SW 1271 (cell line): ENCODE data around the gene BMERB1.
"Not testable (repeated sequence)": the region's sequence is repeated elsewhere in the genome, so short reads cannot be mapped to it uniquely, and the experiment has no call there.

Experiments
- DNase-seq, 2 experiments: peaks; one replicate each; lab custom pipeline; 2025; lab: John Stamatoyannopoulos, UW

The BMERB1 gene

DNA sequence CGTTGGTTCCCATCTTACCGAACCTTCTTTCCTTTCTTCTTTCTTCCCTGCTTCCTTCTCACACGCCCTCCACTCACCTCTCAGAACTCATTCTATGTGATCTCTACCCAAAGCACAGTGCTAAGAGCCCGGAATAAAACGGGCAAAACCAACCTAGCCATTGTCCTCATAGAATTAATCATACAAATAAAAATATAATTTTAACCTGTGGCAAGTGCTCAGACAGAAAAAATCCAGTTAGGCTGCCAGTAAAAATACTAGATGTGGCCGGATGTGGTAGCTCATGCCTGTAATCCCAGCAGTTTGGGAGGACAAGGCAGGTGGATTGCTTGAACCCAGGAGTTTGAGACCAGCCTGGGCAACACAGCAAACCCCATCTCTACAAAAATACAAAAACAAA lies 27.0 kb downstream of the BMERB1 start:
- no peak for DNase-seq

DNA sequence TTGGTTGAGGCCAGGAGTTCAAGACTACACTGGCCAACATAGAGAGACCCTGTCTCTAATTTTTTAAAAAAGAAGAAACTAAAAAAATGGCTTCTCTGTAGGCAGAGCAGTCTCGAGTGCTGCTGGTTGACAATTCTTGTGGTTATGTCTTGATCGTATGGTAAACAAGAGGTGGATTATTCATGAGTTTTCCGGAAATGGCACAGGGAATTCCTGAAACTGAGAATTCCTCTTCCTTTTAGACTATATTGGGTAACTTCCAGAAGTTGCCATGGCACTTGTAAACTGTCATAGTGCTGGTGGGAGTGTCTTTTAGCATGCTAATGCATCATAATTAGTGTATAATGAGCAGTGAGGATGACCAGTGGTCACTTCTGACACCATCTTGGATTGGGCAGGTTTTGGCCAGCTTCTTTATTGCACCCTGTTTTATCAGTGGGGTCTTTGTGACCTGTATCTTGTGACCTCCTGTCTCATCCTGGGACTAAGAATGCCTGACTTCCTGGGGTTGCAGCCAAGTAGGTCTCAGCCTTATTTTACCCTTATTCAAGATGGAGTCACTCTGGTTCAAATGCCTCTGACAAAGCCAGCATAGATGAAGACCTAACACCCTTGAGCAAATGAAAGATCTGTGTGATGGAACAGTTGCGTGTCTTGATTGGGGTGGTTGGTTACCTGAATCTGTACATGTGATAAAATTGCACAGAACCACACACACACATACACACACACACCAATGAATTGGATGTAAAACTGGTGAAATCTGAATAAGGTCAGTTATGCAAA lies 30.2 kb downstream of the BMERB1 start:
- no peak for DNase-seq

DNA sequence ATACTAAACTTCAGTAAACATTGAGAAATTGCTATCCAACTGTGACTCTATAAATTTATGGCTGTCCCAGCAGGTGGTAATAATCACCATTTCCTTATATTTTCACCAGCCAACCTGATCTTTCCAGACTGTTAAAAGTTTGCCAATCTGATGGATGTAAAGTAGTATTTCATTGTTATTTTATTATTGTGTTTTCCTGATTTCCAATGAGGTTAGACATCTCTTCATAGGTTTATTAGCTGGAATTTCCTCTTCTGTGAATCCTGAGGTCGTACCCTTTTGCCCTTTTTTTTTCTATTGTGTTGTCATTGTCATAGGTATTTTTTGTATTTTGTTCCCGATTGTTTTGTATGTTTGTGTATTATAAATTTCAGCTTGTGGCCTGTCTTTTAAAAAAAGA lies 31.7 kb downstream of the BMERB1 start:
- DNase-seq = no peak

DNA sequence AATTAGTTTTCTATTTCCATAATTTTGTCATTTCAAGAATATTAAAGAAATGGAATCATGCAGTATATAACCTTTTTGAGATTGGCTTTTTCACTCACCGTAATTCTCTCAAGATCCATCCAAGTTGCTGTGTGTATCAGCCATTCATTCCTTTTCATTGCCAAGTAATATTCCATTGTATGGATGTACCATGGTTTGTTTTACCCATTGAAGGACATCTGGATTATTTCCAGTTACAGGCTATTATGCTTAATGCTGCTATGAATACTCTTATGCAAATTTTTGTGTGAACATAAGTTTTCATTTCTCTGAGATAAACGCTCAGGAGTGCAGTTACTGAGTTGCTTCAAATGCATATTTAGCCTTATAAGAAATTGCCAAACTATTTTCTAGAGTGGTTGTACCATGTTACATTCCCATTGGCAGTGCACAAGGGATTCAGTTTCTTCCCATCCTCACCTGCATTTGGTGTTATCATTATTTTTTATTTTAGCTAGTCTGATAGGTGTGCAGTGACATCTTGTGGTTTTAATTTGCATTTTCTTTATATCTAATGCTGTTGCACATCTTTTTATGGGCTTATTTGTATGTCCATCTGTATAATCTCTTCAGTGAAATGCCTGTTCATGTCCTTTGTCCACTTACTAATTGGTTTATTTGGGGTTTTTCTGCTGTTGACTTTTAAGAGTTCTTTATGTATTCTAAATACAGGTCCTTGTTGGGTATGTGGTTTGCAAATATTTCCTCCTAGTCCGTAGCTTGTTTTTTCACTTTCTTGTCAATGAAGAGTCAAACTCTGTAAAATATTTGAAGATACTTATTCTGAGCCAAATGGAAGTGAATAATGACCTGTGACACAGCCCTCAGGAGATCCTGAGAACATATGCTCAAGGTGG lies 32.7 kb downstream of the BMERB1 start:
- DNase-seq = peak in 1 of 2 experiments; percentile 24

DNA sequence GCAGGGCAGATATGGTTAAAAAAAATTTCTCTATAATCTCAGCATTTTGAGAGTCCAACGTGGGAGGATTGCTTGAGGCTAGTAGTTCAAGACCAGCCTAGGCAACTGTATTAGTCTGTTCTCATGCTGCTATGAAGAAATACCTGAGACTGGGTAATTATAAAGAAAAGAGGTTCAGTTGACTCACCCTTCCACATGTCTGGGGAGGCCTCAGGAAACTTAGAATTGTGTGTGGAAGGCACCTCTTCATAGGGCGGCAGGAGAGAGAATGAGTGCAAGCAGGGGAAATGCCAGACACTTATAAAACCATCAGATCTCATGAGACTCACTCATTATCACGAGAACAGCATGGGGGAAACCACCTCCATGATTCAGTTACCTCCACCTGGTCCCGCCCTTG lies 42.6 kb downstream of the BMERB1 start:
- DNase-seq = not testable (repeated sequence)

DNA sequence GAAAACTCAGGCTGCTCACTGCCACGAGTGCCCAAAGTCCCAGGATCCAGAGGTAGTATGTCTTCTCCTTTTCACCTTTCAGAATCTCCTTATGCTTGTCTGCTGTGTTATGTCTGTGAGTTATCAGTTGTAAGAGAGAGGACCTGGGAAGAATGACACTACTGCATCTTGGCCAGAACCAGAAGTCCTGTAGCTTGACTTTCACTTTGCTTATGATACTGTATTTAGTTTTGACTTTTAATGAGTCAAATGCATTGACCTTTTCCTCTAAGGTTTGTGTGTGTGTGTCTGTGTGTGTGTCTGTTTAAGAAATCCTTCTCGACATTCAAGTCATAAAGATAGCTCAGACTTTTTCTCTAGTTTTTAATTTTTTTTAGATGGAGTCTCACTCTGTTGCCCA lies 43.4 kb downstream of the BMERB1 start:
- no peak for DNase-seq

DNA sequence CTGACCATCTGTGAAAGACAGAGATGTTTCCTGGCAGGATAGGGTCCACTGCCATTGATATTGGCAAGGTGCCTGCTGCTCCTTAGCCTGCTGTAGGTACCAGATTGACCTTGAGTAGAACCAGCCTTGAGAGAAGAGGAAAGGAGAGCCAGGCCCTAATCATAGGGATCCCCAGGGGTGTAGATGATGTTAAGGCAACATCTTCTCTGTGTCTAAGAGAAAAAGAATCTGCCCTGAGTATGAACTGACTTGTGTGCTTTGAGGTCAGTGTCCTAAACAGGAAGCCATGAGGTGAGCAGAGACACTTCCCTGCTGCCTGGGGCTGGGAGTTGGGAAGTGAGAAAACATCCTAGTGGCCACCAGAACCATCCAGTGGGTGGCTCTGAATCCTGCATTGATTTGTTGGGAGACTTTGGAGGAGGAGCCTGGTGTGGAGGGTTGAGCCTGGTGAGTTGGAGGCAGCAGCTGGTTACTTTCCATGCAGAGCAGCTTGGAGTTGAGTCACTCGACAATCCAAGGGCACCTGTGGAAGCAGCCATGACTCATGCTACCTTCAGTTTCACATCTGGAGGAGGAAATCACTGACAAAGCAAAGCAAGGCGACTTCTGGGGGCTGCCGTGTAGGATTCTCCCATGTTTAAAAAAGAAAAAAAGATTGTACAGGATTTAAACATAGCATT lies 47.8 kb downstream of the BMERB1 start:
- DNase-seq = peak; percentile 91 to 97

DNA sequence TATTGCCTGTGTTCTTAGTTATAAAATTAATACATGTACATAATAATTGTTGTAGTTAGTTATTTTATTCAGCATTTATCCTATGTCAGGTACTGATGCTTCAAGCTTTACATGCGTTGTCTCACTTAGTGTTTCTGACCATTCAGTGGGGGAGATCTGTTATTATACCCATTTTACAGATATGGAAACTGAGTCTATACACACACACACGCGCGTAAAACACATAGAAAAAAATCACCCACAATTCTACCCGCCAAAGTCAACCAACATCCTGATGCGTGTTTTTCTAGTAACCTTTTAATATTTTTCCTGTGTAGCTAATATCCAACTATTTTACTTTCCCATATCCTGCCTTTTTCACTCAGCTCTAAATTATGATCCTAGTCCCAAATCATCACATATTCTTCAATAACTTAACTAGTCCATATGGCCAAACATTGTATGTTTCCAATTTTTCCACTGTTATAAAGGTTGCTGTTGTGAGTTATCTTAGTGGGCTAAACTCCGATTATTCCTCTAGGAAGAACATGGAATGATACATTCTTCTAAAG lies 48.4 kb downstream of the BMERB1 start:
- no peak for DNase-seq

DNA sequence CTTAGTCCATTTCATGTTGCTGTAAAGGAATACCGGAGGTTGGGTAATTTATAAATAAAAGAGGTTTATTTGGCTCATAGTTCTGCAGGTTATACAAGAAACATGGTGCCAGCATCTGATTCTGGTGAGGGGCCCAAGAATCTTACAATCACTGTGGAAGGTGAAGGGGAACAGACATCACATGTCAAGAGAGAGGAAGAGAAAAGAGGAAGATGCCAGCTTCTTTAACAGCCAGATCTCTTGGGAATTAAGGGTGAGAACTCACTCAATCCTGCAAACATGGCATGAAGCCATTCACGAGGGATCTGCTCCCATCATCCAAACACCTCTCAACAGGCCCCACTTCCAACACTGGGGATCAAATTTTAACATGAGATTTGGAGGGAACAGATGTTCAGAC lies 49.5 kb downstream of the BMERB1 start:
- DNase-seq = no peak

DNA sequence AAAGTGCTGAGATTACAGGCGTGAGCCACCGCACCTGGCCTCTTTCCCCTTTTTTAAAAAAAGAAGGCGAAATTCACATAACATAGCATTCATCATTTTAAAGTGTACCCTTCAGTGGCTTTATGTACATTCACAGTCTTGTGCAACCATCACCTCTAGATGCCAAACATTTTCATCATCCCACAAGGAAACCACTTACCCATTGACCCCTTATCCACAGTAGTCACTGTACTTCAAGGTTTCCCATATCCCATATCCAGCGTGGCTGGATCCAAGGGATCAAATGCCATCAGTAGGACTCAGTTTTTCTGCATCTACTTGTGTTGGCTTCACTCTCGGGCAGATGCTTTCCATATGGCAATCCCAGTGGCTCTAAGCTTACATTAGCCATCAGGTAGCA lies 50.3 kb downstream of the BMERB1 start:
- DNase-seq = no peak

DNA sequence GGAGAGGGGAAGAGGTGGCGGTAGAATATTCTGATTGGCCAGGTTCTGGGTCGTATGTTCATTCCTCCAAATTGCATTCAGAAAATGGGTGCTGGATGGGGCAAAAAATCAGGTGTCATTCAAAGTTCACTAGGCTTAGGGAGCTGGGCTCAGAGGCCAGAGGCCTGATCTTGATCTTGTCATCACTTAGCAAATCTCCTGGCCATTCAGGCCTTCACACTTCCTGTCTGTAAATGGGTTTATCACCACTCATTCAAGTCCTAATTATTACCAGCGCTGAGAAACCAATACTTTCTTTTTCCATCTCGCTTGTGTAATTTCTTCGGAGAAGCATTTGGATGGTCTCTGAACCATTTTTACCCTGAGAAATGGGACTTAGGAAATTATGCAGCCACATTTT lies 50.8 kb downstream of the BMERB1 start:
- DNase-seq = no peak

DNA sequence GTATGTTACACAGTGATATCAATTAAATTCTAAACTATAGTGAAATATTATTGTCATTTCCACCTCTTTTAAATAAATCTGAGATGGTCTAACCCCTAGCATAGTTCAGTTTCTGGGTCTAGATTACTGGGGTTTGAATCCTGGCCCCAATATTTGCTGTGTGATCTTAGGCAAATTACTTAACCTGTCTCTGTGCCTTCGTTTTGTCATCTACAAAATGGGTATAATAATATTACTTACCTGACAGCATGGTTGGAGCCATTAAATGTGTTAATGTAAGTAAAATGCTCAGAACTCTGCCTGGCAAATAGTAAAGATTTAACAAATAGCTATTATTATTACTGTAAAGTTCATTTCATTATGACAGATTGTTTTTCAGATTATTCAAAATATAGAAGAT lies 52.3 kb downstream of the BMERB1 start:
- no peak for DNase-seq

DNA sequence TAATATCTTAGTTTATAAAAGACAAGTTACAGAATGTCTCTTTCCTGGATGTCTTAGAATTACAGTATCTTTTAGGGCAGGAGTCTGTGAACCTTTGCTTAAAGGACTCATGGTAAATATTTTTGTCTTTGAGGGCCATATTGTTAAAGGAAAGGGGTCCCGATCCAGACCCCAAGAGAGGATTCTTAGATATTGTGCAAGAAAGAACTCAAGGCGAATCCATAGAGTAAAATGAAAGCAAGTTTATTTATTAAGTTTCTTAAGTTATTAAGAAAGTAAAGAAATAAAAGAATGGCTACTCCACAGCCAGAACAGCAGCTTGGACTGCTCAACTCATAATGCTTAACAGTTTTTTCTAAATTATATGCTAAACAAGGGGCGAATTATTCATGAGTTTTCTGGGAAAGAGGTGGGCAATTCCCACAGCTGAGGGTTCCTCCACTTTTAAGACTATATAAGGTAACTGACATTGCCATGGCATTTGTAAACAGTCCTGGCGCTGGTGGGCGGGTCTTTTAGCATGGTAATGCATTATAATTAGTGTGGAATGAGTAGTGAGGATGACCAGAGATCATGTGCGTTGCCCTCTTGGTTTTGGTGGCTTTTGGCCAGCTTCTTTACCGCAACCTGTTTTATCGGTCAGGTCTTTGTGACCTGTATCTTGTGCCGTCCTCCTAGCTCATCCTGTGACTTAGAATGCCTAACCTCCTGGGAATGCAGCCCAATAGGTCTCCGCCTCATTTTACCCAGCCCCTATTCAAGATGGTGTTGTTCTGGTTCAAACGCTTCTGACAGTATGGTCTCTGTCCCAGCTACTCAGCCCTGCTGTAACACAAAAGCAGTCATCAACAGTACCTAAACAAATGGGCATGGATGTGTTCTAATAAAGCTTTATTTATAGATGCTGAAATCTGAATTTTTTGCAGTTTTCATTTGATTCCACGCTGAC lies 53.2 kb downstream of the BMERB1 start:
- no peak for DNase-seq

DNA sequence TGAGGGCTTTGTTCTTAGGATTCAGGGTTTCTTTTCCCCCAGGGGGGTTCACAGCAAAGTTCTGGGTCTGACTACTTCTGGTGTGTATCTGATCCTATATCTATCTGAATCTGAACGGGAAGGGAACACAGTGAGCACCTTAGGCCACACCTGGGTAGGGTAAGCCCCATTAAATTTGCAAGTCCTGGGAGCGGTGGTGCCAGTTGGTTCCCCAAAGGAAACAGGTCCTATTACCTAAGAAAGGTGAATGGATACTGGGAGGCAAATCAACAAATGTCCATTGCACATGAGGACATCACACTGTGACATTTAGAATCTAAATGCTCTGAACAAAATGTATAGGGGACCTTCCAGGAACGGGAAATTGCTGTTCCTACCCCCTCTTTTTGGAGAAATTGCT lies 54.6 kb downstream of the BMERB1 start:
- DNase-seq = no peak

DNA sequence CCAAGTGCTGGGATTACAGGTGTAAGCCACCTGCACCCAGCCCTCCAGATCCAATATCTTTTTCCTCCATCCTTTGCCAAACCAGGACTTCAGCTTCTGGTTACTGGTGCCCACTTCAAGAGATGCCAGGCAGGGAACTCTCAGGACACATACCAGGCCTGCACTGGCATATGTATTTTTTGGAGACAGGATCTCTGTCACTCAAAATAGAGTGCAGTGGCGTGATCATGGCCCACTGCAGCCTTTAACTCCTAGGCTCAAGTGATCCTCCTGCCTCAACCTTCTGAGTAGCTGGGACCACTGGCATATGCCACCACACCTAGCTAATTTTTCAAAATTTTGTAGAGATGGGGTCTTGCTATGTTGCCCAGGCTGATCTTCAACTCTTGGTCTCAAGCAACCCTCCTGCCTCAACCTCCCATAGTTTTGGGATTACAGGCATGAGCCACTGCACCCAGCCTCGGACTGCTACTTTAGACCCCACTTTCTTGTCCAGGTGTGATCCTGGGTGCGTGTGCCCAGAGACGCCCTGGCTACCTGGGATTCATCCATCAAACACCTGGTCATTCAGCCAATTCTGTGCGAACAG lies 55.8 kb downstream of the BMERB1 start:
- DNase-seq = no peak

DNA sequence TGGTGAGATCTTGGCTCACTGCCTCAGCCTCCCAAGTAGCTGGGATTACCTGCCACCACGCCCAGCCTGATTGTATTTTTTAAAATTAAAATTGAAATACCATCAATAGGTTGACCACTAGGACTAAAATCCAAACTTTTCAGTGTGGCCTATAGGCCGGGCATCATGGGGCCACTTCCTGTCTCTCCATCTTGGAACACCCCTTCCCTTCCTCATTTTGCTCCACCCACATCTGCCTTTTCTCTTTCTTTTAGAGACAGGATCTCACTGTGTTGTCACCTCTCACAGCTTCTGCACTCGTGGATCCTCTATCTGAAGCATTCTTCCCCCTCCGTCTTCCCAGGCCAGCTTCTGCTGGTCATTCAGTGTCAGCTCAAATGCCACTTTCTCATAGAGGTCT lies 57.0 kb downstream of the BMERB1 start:
- DNase-seq = no peak

DNA sequence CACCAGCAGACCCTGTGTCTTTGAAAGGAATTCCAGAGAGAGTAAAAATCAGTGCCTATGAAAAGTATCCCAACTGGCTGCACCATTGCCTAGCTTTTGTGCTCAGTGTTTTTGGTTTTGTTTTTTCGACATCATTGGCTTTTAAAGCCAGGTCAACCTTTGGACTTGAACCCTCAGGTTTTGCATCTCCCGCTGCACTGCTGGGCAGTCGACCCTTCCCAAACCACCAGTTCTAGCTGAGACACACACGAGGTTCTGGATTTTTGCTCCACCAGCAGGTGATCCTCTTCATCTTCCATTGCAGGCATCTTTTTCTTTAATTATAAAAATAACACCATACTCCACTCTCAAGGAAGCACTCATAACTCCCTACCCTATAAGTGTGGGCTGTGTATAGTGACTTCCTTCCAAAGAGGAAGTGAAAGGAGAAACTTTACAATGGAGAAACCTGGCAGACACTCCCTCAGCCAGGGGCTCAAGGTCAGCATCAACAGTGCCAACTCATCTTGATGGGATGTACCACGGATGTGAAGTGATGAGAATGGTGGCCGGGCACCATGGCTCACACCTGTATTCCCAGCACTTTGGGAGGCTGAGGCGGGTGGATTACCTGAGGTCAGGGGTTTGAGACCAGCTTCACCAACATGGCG lies 57.8 kb downstream of the BMERB1 start:
- no peak for DNase-seq

DNA sequence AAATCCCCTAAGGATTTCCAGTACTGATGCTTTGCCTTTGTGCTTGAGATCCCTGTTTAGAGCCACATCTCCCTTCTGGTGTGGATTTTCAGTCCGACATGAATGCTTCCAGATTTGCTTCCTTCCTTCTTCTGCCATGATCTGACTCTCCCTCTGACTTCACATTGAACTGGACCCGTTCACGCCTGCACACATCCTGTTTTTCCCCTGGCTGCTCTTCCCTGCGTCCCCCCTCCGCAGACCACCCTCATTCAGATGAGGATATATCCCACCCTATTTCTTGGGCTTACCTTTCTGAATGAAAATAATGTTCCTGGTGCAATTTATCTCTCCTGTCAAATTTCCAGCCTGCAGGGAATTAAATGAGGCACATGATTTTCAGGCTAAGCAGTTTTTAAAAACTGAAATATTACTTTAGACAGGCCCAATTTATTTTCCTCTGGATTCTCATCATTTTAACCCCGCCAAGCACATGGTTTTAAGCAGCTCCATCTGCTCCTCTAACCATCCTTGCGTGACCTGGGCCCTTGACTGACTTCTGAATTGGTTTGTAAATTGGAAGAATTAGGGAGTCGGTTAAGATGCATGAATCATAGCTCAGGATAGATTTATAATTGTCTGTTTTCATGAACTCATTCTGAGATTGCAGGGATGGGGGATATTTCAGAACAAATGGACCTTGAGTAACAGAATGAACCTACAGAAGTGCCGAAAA lies 59.2 kb downstream of the BMERB1 start:
- DNase-seq = no peak

DNA sequence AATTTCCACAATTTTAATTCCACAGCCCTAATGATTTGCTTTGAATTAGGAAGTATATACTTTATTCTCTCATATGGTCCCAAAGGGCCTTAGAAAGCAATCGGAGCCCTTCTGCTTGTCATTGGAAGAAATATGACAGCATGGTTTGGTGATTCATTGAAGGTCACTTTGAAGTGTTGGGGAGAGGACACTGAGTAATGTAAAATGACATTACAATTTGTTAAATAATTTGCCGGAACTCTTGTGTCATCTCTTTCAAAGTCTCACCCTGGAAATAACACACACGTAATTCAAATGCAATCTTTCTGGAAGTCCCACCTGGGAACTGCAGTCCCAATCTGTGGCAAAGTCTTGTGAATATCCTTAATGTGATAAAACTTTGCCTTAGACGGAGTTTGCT lies 59.8 kb downstream of the BMERB1 start:
- no peak for DNase-seq

DNA sequence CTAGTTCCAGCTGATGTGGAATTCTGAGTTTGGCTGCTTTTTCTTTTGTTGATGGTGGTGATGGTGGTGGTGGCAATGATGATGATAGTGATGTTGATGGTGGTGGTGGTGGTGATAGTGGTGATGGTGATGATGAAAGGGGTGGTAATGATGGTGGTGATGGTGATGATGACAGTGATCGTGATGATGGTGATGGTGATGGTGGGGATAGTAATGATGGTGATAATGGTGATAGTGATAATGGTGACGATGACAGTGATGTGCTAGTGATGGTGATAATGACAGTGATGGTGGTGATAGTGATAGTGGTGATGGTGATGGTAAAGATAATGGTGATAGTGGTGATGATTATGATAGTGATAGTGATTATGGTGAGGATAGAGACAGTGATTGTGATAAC lies 61.5 kb downstream of the BMERB1 start:
- no peak for DNase-seq
